B cell (primary cell): ENCODE measurements around the gene CRYGN. TPM values are rescaled to one million over a fixed set of nuclear protein-coding genes. Genes with fewer than 3 reads are reported as not detected.

Experiments
- ATAC-seq: fragments of 200-7000 bp; cut with Tn5 transposase; one replicate; pipeline ENCODE4 v1.10.0; 2021; ENCODE audit warnings: low read depth, mild to moderate bottlenecking, moderate number of reproducible peaks, moderate library complexity
- CTCF ChIA-PET: fragments of 350-600 bp; sonication (Branson Sonifier 250); formaldehyde crosslinking; loops from one replicate; lab custom pipeline; 2021; ENCODE audit warnings: antibody characterized with exemption, inconsistent platforms; lab: Charles Lee
- POLR2A ChIA-PET: fragments of 350-600 bp; sonication (Branson Sonifier 250); formaldehyde crosslinking; loops from one replicate; lab custom pipeline; 2021; ENCODE audit warnings: antibody characterized with exemption; lab: Charles Lee
- DNase-seq: peaks from one replicate; pipeline ENCODE4 v3.0.0; 2013
- H2AFZ ChIP-seq: 2 replicates; pipeline ENCODE4 v1.6.1; 2012; ENCODE audit warnings: mild to moderate bottlenecking, low read depth, low read length; ENCODE audit not compliant: insufficient read depth, poor library complexity, severe bottlenecking
- H3K27ac ChIP-seq, 2 donors: 1 replicate in 1 of 2; 2 replicates in 1 of 2; pipeline ENCODE4 v1.5.1; 2012 to 2013; ENCODE audit warnings: low read length in 2 of 2, mild to moderate bottlenecking in 2 of 2, moderate library complexity in 1 of 2
- H3K27me3 ChIP-seq, 4 experiments: fragments of 200-600 bp in 1 of 4; sonication (generic) in 1 of 4; replicated peaks in 1 of 4; 1 replicate in 2 of 4; 2 replicates in 2 of 4; pipeline versions ENCODE4 v1.6.1 to v1.7.0; 2013 to 2016; ENCODE audit warnings: low read length in 3 of 4, mild to moderate bottlenecking in 2 of 4, mixed read lengths in 1 of 4, moderate library complexity in 1 of 4; ENCODE audit not compliant: insufficient read depth in 4 of 4, control insufficient read depth in 3 of 4; ENCODE audit errors: control extremely low read depth in 1 of 4
- H3K36me3 ChIP-seq, 2 experiments: replicated peaks in 1 of 2; 1 replicate in 1 of 2; 2 replicates in 1 of 2; pipeline versions ENCODE4 v1.6.1 to v1.7.1; 2013; ENCODE audit warnings: low read length in 1 of 2; ENCODE audit not compliant: insufficient read depth in 2 of 2, control insufficient read depth in 1 of 2; ENCODE audit errors: control extremely low read depth in 1 of 2, extremely low read depth in 1 of 2
- H3K4me1 ChIP-seq, 2 donors: fragments of 200-600 bp in 1 of 2; sonication (generic) in 1 of 2; 1 replicate in 1 of 2; 2 replicates in 1 of 2; pipeline versions ENCODE4 v1.5.1 to v1.6.1; 2013 to 2017; ENCODE audit warnings: low read length in 2 of 2; ENCODE audit not compliant: control insufficient read depth in 2 of 2, insufficient read depth in 2 of 2
- H3K4me2 ChIP-seq: replicated peaks from 2 replicates; pipeline ENCODE3; 2012; ENCODE audit warnings: mild to moderate bottlenecking, low read depth, low read length; ENCODE audit not compliant: poor library complexity, severe bottlenecking
- H3K4me3 ChIP-seq, 5 experiments: fragments of 200-600 bp in 1 of 5; sonication (generic) in 1 of 5; 1 replicate in 3 of 5; 2 replicates in 2 of 5; pipeline versions ENCODE4 v1.5.1 to v1.7.0; 2011 to 2016; ENCODE audit warnings: low read length in 4 of 5, mild to moderate bottlenecking in 4 of 5, low read depth in 2 of 5, control low read depth in 1 of 5, moderate library complexity in 1 of 5; ENCODE audit not compliant: insufficient read depth in 1 of 5; ENCODE audit errors: control extremely low read depth in 1 of 5, extremely low read depth in 1 of 5
- H3K79me2 ChIP-seq: fragments of 200-600 bp; sonication (generic); one replicate; pipeline ENCODE4 v1.6.0; 2016; ENCODE audit warnings: low read length; ENCODE audit not compliant: control insufficient read depth, insufficient read depth
- H3K9ac ChIP-seq: fragments of 200-600 bp; sonication (generic); 2 replicates; pipeline ENCODE4 v1.6.1; 2017; ENCODE audit warnings: mild to moderate bottlenecking, low read length, moderate library complexity
- H3K9me3 ChIP-seq, 3 donors: one replicate each; pipeline versions ENCODE4 v1.6.1 to v1.7.1; 2013; ENCODE audit warnings: low read length in 2 of 3; ENCODE audit not compliant: control insufficient read depth in 2 of 3, insufficient read depth in 1 of 3; ENCODE audit errors: control extremely low read depth in 1 of 3
- H4K20me1 ChIP-seq: 2 replicates; pipeline ENCODE4 v1.6.0; 2012; ENCODE audit warnings: mild to moderate bottlenecking, low read length; ENCODE audit not compliant: insufficient read depth, control insufficient read depth, poor library complexity, severe bottlenecking
- H3K27ac Mint-ChIP-seq: one replicate; pipeline ENCODE4 v1.8.0; 2021; ENCODE audit warnings: mixed read lengths
- H3K27me3 Mint-ChIP-seq: one replicate; pipeline ENCODE4 v1.8.0; 2021; ENCODE audit warnings: mixed read lengths
- H3K4me1 Mint-ChIP-seq: one replicate; pipeline ENCODE4 v1.8.0; 2021; ENCODE audit warnings: mixed read lengths
- H3K4me3 Mint-ChIP-seq: one replicate; pipeline ENCODE4 v1.8.0; 2021; ENCODE audit warnings: mixed read lengths
- H3K9me3 Mint-ChIP-seq: one replicate; pipeline ENCODE4 v1.8.0; 2022; ENCODE audit warnings: mixed read lengths; ENCODE audit not compliant: insufficient read depth
- CTCF ChIP-seq: fragments of 200-600 bp; IDR thresholded peaks from one replicate; pipeline ENCODE4 v1.8.0; 2022; ENCODE audit warnings: antibody characterized with exemption, mild to moderate bottlenecking
- EZH2 ChIP-seq: IDR thresholded peaks from 2 replicates; pipeline ENCODE4 v1.6.1; 2012; ENCODE audit warnings: borderline replicate concordance, low read depth, mild to moderate bottlenecking, moderate library complexity, low read length; ENCODE audit not compliant: insufficient read depth, poor library complexity, severe bottlenecking
- WGBS: methylation state at CpG from one replicate; pipeline ENCODE4 v1.1.5; 2013; ENCODE audit warnings: missing lambda C conversion rate; ENCODE audit not compliant: insufficient coverage; 5-methylcytosine and 5-hydroxymethylcytosine counted together
- intact Hi-C: fragments of 100-400 bp; cut with micrococcal nuclease; formaldehyde crosslinking; loops from one replicate; pipeline ENCODE4 v1.10.0; 2022
- polyA plus RNA-seq: library from polyadenylated mRNA; depleted of rRNA; stranded (reverse); fragments of >200 nt; gene quantifications from 2 replicates; pipeline ENCODE4 v1.2.3, GENCODE V29; 2012
- total RNA-seq, 2 donors: library from RNA; stranded (reverse); fragments of 120-200 nt in 1 of 2; gene quantifications; 1 replicate in 1 of 2; 2 replicates in 1 of 2; pipeline versions ENCODE4 v1.2.3 to v1.2.4, GENCODE V29; 2013 to 2022

Gene CRYGN
- total and polyA plus RNA-seq, 2 donors (not counting 1 experiment from before 2014, with no cell fraction given), result not detected

- WGBS, result 100% methylated on average over 3 of the region's 5 CpGs
- Mint-ChIP-seq H3K27ac (no peak overlapping the region), H3K27me3 (no peaks in the 10 kb centered on the region), H3K4me3 (no peak overlapping the region), H3K4me1 (peaks cover 25% of the 10 kb centered on the region), H3K9me3 (no peaks in the 10 kb centered on the region)
- Histone ChIP-seq H3K36me3 (peaks cover 4 to 47% of the 10 kb centered on the region in 2 experiments), H3K79me2 (no peaks in the 10 kb centered on the region), H3K9ac (no peak overlapping the region), H3K4me1 (peaks cover 19 to 20% of the 10 kb centered on the region in 2 donors), H4K20me1 (peaks cover 27% of the 10 kb centered on the region), H3K4me2 (no peak overlapping the region), H3K4me3 (no peak overlapping the region), H2AFZ (no peak overlapping the region), H3K27ac (no peak overlapping the region), H3K27me3 (no peaks in the 10 kb centered on the region), H3K9me3 (peaks cover 0 to 4% (median 0%) of the 10 kb centered on the region in 3 donors)
- intact Hi-C loops, result no loop called here
- ATAC-seq (no peak), DNase-seq (no peak)
- no peak for TF ChIP-seq EZH2
- no peak for TF ChIP-seq CTCF
- POLR2A ChIA-PET, result no interaction called here
- CTCF ChIA-PET, result no interaction called here
Measured at GRCh38 chr7:151469281-151469680, 29.3 kb upstream of the CRYGN start.

GRCh38 chr7:151468217-151469018 is 28.5 kb upstream of the CRYGN start:
- Mint-ChIP-seq H3K9me3 (peaks cover 5% of the 10 kb centered on the region), H3K27me3 (no peaks in the 10 kb centered on the region), H3K27ac (no peak overlapping the region), H3K4me3 (no peak overlapping the region), H3K4me1 (peaks cover 21% of the 10 kb centered on the region)
- H3K79me2 ChIP-seq, result no peaks in the 10 kb centered on the region
- no peak overlapping the region for H2AFZ ChIP-seq
- peaks cover 0 to 10% (median 7%) of the 10 kb centered on the region in 3 donors for H3K9me3 ChIP-seq
- ChIA-PET CTCF (no interaction called here), POLR2A (no interaction called here)
- H3K4me2 ChIP-seq, result no peak overlapping the region
- peaks cover 19 to 20% of the 10 kb centered on the region in 2 donors for H3K4me1 ChIP-seq
- H3K27ac ChIP-seq, result no peak overlapping the region
- WGBS, result 98% methylated on average over 14 of the region's 19 CpGs
- DNase-seq, result no peak
- H4K20me1 ChIP-seq, result peaks cover 22% of the 10 kb centered on the region
- TF ChIP-seq EZH2 (no peak), CTCF (no peak)
- no peaks in the 10 kb centered on the region for H3K27me3 ChIP-seq
- no peak overlapping the region for H3K9ac ChIP-seq
- no peak overlapping the region for H3K4me3 ChIP-seq
- intact Hi-C loops, result no loop called here
- ATAC-seq, result no peak
- H3K36me3 ChIP-seq, result peaks cover 4 to 47% of the 10 kb centered on the region in 2 experiments
